HL-60 (cell line): ENCODE results near the gene HS6ST3.

Experiments
- GABPA ChIP-seq: IDR thresholded peaks from 2 replicates; pipeline ENCODE4 v1.6.1; 2012; ENCODE audit warnings: low read depth
- TF ChIP-seq, protein P1 (sequence below): IDR thresholded peaks from one replicate; pipeline ENCODE4 v1.5.1; 2011; ENCODE audit warnings: low read length, control low read depth, inconsistent platforms; ENCODE audit not compliant: insufficient read depth

DNA sequence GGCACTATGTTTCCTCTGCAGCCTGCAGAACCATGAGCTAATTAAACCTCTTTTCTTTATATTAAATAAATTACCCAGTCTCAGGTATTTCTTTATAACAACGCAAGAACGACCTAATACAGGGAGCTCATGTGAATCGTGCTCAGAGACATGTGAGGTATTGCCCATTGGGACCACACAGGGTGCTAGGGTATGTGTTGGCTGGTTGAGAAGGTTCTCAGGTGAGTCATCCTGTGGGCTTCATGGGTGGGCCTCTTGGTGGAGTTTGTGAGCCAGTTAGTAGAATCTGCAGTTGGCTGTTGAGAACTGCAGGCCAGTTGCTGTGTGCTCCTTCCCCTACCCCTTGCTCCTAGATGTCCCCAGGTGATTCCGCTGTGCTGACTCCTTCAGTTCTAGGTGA, 163.0 kb downstream of the HS6ST3 start:
- TF ChIP-seq, protein P1, sequence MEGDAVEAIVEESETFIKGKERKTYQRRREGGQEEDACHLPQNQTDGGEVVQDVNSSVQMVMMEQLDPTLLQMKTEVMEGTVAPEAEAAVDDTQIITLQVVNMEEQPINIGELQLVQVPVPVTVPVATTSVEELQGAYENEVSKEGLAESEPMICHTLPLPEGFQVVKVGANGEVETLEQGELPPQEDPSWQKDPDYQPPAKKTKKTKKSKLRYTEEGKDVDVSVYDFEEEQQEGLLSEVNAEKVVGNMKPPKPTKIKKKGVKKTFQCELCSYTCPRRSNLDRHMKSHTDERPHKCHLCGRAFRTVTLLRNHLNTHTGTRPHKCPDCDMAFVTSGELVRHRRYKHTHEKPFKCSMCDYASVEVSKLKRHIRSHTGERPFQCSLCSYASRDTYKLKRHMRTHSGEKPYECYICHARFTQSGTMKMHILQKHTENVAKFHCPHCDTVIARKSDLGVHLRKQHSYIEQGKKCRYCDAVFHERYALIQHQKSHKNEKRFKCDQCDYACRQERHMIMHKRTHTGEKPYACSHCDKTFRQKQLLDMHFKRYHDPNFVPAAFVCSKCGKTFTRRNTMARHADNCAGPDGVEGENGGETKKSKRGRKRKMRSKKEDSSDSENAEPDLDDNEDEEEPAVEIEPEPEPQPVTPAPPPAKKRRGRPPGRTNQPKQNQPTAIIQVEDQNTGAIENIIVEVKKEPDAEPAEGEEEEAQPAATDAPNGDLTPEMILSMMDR: no peak
- no peak for TF ChIP-seq GABPA
